HEK293 (cell line): Measurements from ENCODE around the gene KDM4C.

ENCODE experiments used
- CTCF ChIP-seq: fragments of 450-650 bp; formaldehyde crosslinking; IDR thresholded peaks from 2 replicates; pipeline ENCODE4 v1.5.1; 2016; ENCODE audit warnings: missing biosample characterization, missing genetic modification characterization
- TSHZ1 ChIP-seq: fragments of 450-650 bp; formaldehyde crosslinking; IDR thresholded peaks from 2 replicates; pipeline ENCODE4 v1.5.1; 2016; ENCODE audit warnings: missing biosample characterization, missing genetic modification characterization, borderline replicate concordance
- ZNF324 ChIP-seq: fragments of 450-650 bp; formaldehyde crosslinking; IDR thresholded peaks from 2 replicates; pipeline ENCODE4 v1.5.1; 2016; ENCODE audit warnings: missing biosample characterization, missing genetic modification characterization
- ZNF362 ChIP-seq: fragments of 450-650 bp; formaldehyde crosslinking; IDR thresholded peaks from 2 replicates; pipeline ENCODE4 v1.5.1; 2016; ENCODE audit warnings: missing biosample characterization, missing genetic modification characterization
- ZNF510 ChIP-seq: fragments of 450-650 bp; formaldehyde crosslinking; IDR thresholded peaks from 2 replicates; pipeline ENCODE4 v1.5.1; 2018; ENCODE audit warnings: mild to moderate bottlenecking, missing genetic modification characterization, missing biosample characterization; ENCODE audit not compliant: insufficient replicate concordance

- no peak for TF ChIP-seq CTCF
- TF ChIP-seq ZNF362 (tag by site-specific recombination), result no peak
- TF ChIP-seq TSHZ1 (tag by site-specific recombination), result no peak
- TF ChIP-seq ZNF510 (tag by site-specific recombination), result no peak
- no peak for TF ChIP-seq ZNF324 (tag by site-specific recombination)
Observed at GRCh38 chr9:6959270-6960000, 201.7 kb downstream of the KDM4C start.
